Prostate gland (tissue), 2 donors: ENCODE results near the gene HBZ. TPM values are rescaled to one million over a fixed set of nuclear protein-coding genes. Genes with fewer than 3 reads are reported as not detected.
"Not testable (repeated sequence)": the region's sequence is repeated elsewhere in the genome, so short reads cannot be mapped to it uniquely, and the experiment has no call there.

Experiments
- DNase-seq: peaks from one replicate; pipeline ENCODE4 v3.0.0-alpha.2; 2019; ENCODE audit warnings: low spot score
- H3K27ac ChIP-seq, 2 donors: fragments of 200-600 bp; sonication (generic); 2 replicates each; pipeline ENCODE4 v1.5.1; 2017 to 2019
- H3K27me3 ChIP-seq: fragments of 200-600 bp; sonication (generic); replicated peaks from 2 replicates; pipeline ENCODE4 v1.5.1; 2019; ENCODE audit not compliant: insufficient read depth
- H3K36me3 ChIP-seq, 2 donors: fragments of 200-600 bp; sonication (generic); 1 replicate in 1 of 2; 2 replicates in 1 of 2; pipeline versions ENCODE4 v1.5.1 to v1.8.1; 2017 to 2019
- H3K4me1 ChIP-seq: fragments of 200-600 bp; sonication (generic); replicated peaks from 2 replicates; pipeline ENCODE4 v1.5.1; 2019
- H3K4me3 ChIP-seq, 2 donors: fragments of 200-600 bp; sonication (generic); 2 replicates each; pipeline ENCODE4 v1.5.1; 2017 to 2019
- H3K9me3 ChIP-seq: fragments of 200-600 bp; sonication (generic); 2 replicates; pipeline ENCODE4 v1.5.1; 2017
- POLR2A ChIP-seq: fragments of 450-650 bp; IDR thresholded peaks from one replicate; pipeline ENCODE4 v1.6.1; 2016; ENCODE audit warnings: antibody characterized with exemption, mild to moderate bottlenecking
- POLR2AphosphoS5 ChIP-seq: sonication (generic); formaldehyde crosslinking; IDR thresholded peaks from one replicate; pipeline ENCODE4 v1.6.1; 2017; ENCODE audit warnings: antibody characterized with exemption
- WGBS: methylation state at CpG from one replicate; pipeline ENCODE4 v1.1.5; 2018; 5-methylcytosine and 5-hydroxymethylcytosine counted together
- intact Hi-C: fragments of 100-400 bp; cut with DNase I; formaldehyde crosslinking; loops from one replicate; pipeline ENCODE4 v1.14.2; 2022
- total RNA-seq, 2 donors: library from RNA; depleted of rRNA; stranded (reverse); fragments of >200 nt; gene quantifications; one replicate each; pipeline ENCODE4 v1.1.0, GENCODE V29; 2016
- TF ChIP-seq, protein P1 (sequence below), 4 experiments: fragments of 200-600 bp in 2 of 4; fragments of 450-650 bp in 2 of 4; sonication (generic) in 2 of 4; IDR thresholded peaks; 1 replicate in 3 of 4; 2 replicates in 1 of 4; pipeline ENCODE4 v1.5.1; 2016 to 2019; ENCODE audit warnings: antibody characterized with exemption in 4 of 4, mild to moderate bottlenecking in 2 of 4, moderate library complexity in 2 of 4

Gene HBZ
- total RNA-seq, 2 donors from 2014 or later: not detected

DNA sequence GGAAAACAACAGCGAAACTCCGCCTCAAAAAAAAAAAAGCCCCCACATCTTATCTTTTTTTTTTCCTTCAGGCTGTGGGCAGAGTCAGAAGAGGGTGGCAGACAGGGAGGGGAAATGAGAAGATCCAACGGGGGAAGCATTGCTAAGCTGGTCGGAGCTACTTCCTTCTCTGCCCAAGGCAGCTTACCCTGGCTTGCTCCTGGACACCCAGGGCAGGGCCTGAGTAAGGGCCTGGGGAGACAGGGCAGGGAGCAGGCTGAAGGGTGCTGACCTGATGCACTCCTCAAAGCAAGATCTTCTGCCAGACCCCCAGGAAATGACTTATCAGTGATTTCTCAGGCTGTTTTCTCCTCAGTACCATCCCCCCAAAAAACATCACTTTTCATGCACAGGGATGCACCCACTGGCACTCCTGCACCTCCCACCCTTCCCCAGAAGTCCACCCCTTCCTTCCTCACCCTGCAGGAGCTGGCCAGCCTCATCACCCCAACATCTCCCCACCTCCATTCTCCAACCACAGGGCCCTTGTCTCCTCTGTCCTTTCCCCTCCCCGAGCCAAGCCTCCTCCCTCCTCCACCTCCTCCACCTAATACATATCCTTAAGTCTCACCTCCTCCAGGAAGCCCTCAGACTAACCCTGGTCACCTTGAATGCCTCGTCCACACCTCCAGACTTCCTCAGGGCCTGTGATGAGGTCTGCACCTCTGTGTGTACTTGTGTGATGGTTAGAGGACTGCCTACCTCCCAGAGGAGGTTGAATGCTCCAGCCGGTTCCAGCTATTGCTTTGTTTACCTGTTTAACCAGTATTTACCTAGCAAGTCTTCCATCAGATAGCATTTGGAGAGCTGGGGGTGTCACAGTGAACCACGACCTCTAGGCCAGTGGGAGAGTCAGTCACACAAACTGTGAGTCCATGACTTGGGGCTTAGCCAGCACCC is 22.8 kb downstream of the HBZ start:
- no peak for DNase-seq
- TF ChIP-seq POLR2AphosphoS5: no peak
- no peak for TF ChIP-seq POLR2A
- TF ChIP-seq, protein P1, sequence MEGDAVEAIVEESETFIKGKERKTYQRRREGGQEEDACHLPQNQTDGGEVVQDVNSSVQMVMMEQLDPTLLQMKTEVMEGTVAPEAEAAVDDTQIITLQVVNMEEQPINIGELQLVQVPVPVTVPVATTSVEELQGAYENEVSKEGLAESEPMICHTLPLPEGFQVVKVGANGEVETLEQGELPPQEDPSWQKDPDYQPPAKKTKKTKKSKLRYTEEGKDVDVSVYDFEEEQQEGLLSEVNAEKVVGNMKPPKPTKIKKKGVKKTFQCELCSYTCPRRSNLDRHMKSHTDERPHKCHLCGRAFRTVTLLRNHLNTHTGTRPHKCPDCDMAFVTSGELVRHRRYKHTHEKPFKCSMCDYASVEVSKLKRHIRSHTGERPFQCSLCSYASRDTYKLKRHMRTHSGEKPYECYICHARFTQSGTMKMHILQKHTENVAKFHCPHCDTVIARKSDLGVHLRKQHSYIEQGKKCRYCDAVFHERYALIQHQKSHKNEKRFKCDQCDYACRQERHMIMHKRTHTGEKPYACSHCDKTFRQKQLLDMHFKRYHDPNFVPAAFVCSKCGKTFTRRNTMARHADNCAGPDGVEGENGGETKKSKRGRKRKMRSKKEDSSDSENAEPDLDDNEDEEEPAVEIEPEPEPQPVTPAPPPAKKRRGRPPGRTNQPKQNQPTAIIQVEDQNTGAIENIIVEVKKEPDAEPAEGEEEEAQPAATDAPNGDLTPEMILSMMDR (IDR thresholded peaks at IDR 0.05): no peak
- Histone ChIP-seq H3K4me1 (peaks cover 2% of the 10 kb centered on the region), H3K27me3 (peaks cover 15% of the 10 kb centered on the region), H3K27ac (no peak overlapping the region), H3K9me3 (no peaks in the 10 kb centered on the region), H3K4me3 (no peak overlapping the region), H3K36me3 (no peaks in the 10 kb centered on the region)
- 29% methylated on average over 8 of the region's 8 CpGs for WGBS
- intact Hi-C loops: loop anchor here (5.0 kb wide), 1 partner anchor 68 kb away; no protein-coding TSS in a partner anchor

DNA sequence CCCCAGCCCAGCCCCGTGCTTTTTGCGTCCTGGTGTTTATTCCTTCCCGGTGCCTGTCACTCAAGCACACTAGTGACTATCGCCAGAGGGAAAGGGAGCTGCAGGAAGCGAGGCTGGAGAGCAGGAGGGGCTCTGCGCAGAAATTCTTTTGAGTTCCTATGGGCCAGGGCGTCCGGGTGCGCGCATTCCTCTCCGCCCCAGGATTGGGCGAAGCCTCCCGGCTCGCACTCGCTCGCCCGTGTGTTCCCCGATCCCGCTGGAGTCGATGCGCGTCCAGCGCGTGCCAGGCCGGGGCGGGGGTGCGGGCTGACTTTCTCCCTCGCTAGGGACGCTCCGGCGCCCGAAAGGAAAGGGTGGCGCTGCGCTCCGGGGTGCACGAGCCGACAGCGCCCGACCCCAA is 23.6 kb downstream of the HBZ start:
- H3K36me3 ChIP-seq, H3K27ac ChIP-seq, H3K4me1 ChIP-seq, DNase-seq, H3K9me3 ChIP-seq, H3K4me3 ChIP-seq: not testable (repeated sequence)
- H3K27me3 ChIP-seq: peaks cover 15% of the 10 kb centered on the region
- intact Hi-C loops: loop anchor here (5.0 kb wide), 1 partner anchor 69 kb away; no protein-coding TSS in a partner anchor
- 0% methylated on average over 12 of the region's 39 CpGs for WGBS

DNA sequence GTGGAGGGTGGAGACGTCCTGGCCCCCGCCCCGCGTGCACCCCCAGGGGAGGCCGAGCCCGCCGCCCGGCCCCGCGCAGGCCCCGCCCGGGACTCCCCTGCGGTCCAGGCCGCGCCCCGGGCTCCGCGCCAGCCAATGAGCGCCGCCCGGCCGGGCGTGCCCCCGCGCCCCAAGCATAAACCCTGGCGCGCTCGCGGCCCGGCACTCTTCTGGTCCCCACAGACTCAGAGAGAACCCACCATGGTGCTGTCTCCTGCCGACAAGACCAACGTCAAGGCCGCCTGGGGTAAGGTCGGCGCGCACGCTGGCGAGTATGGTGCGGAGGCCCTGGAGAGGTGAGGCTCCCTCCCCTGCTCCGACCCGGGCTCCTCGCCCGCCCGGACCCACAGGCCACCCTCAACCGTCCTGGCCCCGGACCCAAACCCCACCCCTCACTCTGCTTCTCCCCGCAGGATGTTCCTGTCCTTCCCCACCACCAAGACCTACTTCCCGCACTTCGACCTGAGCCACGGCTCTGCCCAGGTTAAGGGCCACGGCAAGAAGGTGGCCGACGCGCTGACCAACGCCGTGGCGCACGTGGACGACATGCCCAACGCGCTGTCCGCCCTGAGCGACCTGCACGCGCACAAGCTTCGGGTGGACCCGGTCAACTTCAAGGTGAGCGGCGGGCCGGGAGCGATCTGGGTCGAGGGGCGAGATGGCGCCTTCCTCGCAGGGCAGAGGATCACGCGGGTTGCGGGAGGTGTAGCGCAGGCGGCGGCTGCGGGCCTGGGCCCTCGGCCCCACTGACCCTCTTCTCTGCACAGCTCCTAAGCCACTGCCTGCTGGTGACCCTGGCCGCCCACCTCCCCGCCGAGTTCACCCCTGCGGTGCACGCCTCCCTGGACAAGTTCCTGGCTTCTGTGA is 24.3 kb downstream of the HBZ start, which contains the start of gene HBA1:
Gene HBA1 (plus strand): TSS at position 204 of the 906 bp plus-strand sequence. CDS start 37 bp downstream, at position 241.
- intact Hi-C loops: loop anchor here (5.0 kb wide), 1 partner anchor 69 kb away; no protein-coding TSS in a partner anchor
- H3K27me3 ChIP-seq: peaks cover 11% of the 10 kb centered on the region
- not testable (repeated sequence) for H3K9me3 ChIP-seq, H3K4me3 ChIP-seq, H3K27ac ChIP-seq, H3K36me3 ChIP-seq, DNase-seq
- WGBS: 0% methylated on average over 5 of the region's 88 CpGs
- H3K4me1 ChIP-seq: peaks cover 10% of the 10 kb centered on the region

GRCh38 chr16:177394-177822 is 25.0 kb downstream of the HBZ start:
- no peaks in the 10 kb centered on the region for H3K9me3 ChIP-seq
- peaks cover 11% of the 10 kb centered on the region for H3K27me3 ChIP-seq
- H3K4me3 ChIP-seq: no peak overlapping the region
- TF ChIP-seq POLR2A: no peak
- TF ChIP-seq POLR2AphosphoS5: no peak
- TF ChIP-seq, protein P1 (IDR thresholded peaks at IDR 0.05): no peak
- peaks cover 10% of the 10 kb centered on the region for H3K4me1 ChIP-seq
- H3K27ac ChIP-seq: no peak overlapping the region
- intact Hi-C loops: loop anchor here (5.0 kb wide), 1 partner anchor 70 kb away; no protein-coding TSS in a partner anchor
- no peak for DNase-seq
- H3K36me3 ChIP-seq: no peaks in the 10 kb centered on the region
- 5% methylated on average over 13 of the region's 13 CpGs for WGBS

DNA sequence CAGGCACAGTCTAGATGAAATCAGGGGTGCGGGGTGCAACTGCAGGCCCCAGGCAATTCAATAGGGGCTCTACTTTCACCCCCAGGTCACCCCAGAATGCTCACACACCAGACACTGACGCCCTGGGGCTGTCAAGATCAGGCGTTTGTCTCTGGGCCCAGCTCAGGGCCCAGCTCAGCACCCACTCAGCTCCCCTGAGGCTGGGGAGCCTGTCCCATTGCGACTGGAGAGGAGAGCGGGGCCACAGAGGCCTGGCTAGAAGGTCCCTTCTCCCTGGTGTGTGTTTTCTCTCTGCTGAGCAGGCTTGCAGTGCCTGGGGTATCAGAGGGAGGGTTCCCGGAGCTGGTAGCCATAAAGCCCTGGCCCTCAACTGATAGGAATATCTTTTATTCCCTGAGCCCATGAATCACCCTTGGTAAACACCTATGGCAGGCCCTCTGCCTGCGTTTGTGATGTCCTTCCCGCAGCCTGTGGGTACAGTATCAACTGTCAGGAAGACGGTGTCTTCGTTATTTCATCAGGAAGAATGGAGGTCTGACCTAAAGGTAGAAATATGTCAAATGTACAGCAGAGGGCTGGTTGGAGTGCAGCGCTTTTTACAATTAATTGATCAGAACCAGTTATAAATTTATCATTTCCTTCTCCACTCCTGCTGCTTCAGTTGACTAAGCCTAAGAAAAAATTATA is 25.7 kb downstream of the HBZ start:
- 55% methylated on average over 11 of the region's 11 CpGs for WGBS
- intact Hi-C loops: loop anchor here (5.0 kb wide), 1 partner anchor 71 kb away; no protein-coding TSS in a partner anchor
- TF ChIP-seq, protein P1 (IDR thresholded peaks at IDR 0.05): no peak
- TF ChIP-seq POLR2A (no peak), POLR2AphosphoS5 (no peak)
- Histone ChIP-seq H3K27me3 (peaks cover 11% of the 10 kb centered on the region), H3K4me1 (peaks cover 10% of the 10 kb centered on the region), H3K4me3 (no peak overlapping the region), H3K9me3 (no peaks in the 10 kb centered on the region), H3K27ac (no peak overlapping the region), H3K36me3 (no peaks in the 10 kb centered on the region)
- no peak for DNase-seq
